Measurements from ENCODE around the gene ZSWIM8.

DNA sequence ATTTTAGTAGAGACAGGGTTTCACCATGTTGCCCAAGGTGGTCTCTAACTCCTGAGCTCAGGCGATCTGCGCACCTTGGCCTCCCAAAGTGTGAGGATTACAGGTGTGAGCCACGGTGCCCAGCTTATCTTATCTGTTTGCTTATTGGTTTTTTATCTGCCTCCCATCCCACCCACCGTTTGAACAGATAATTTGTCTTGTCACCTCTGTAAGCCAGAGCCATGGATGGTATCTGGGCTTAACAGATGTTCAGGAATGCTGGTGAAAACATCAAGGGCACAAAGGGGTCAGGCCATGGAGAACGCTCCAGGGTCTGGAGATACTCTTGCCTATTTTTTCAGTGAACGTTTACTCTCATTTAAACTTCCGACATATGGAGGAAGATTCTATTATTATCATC, 38.0 kb downstream of the ZSWIM8 start:
- no peak for TF ChIP-seq ZNF324 (tag by site-specific recombination; IDR thresholded peaks at IDR 0.05)
- no peak for TF ChIP-seq ZNF211 (tag by site-specific recombination; IDR thresholded peaks at IDR 0.05; ENCODE audit: low read depth)
- no peak for TF ChIP-seq ZNF155 (tag by site-specific recombination; IDR thresholded peaks at IDR 0.05)
- TF ChIP-seq, protein P1, sequence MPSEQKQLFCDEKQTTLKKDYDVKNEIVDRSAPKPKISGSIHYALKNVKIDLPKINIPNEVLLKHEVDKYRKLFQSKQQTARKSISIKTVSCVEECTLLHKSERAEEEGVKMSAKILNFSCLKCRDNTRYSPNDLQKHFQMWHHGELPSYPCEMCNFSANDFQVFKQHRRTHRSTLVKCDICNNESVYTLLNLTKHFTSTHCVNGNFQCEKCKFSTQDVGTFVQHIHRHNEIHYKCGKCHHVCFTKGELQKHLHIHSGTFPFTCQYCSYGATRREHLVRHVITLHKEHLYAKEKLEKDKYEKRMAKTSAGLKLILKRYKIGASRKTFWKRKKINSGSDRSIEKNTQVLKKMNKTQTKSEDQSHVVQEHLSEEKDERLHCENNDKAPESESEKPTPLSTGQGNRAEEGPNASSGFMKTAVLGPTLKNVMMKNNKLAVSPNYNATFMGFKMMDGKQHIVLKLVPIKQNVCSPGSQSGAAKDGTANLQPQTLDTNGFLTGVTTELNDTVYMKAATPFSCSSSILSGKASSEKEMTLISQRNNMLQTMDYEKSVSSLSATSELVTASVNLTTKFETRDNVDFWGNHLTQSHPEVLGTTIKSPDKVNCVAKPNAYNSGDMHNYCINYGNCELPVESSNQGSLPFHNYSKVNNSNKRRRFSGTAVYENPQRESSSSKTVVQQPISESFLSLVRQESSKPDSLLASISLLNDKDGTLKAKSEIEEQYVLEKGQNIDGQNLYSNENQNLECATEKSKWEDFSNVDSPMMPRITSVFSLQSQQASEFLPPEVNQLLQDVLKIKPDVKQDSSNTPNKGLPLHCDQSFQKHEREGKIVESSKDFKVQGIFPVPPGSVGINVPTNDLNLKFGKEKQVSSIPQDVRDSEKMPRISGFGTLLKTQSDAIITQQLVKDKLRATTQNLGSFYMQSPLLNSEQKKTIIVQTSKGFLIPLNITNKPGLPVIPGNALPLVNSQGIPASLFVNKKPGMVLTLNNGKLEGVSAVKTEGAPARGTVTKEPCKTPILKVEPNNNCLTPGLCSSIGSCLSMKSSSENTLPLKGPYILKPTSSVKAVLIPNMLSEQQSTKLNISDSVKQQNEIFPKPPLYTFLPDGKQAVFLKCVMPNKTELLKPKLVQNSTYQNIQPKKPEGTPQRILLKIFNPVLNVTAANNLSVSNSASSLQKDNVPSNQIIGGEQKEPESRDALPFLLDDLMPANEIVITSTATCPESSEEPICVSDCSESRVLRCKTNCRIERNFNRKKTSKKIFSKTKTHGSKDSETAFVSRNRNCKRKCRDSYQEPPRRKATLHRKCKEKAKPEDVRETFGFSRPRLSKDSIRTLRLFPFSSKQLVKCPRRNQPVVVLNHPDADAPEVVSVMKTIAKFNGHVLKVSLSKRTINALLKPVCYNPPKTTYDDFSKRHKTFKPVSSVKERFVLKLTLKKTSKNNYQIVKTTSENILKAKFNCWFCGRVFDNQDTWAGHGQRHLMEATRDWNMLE (tag by site-specific recombination; conservative IDR thresholded peaks at IDR 0.05; ENCODE audit: low read depth), result no peak
- TF ChIP-seq, protein P2, sequence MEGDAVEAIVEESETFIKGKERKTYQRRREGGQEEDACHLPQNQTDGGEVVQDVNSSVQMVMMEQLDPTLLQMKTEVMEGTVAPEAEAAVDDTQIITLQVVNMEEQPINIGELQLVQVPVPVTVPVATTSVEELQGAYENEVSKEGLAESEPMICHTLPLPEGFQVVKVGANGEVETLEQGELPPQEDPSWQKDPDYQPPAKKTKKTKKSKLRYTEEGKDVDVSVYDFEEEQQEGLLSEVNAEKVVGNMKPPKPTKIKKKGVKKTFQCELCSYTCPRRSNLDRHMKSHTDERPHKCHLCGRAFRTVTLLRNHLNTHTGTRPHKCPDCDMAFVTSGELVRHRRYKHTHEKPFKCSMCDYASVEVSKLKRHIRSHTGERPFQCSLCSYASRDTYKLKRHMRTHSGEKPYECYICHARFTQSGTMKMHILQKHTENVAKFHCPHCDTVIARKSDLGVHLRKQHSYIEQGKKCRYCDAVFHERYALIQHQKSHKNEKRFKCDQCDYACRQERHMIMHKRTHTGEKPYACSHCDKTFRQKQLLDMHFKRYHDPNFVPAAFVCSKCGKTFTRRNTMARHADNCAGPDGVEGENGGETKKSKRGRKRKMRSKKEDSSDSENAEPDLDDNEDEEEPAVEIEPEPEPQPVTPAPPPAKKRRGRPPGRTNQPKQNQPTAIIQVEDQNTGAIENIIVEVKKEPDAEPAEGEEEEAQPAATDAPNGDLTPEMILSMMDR (tag by site-specific recombination; IDR thresholded peaks at IDR 0.05), result no peak
- TF ChIP-seq ZNF24 (tag by site-specific recombination; IDR thresholded peaks at IDR 0.05), result no peak
- no peak for TF ChIP-seq YY1 (tag by site-specific recombination; IDR thresholded peaks at IDR 0.05)
- TF ChIP-seq ZNF366 (tag by site-specific recombination; conservative IDR thresholded peaks at IDR 0.05), result no peak

All from HEK293 (cell line).